HG03575 (cell line): ENCODE measurements around the gene TSPAN17.

Experiments
- ATAC-seq: cut with Tn5 transposase; IDR thresholded peaks from one replicate; pipeline ENCODE4 v1.9.1; 2021; ENCODE audit not compliant: unreplicated experiment, insufficient number of reproducible peaks, low FRiP score; ENCODE audit errors: extremely low read depth

Gene TSPAN17

GRCh38 chr5:176654856-176655255 is 7.6 kb downstream of the TSPAN17 start:
- ATAC-seq: no peak

GRCh38 chr5:176656467-176656990 is 9.2 kb downstream of the TSPAN17 start:
- no peak for ATAC-seq

GRCh38 chr5:176658007-176658599 is 10.8 kb downstream of the TSPAN17 start:
- no peak for ATAC-seq

GRCh38 chr5:176658817-176659511 is 11.7 kb downstream of the TSPAN17 start:
- ATAC-seq: no peak

- ATAC-seq: no peak
Observed at GRCh38 chr5:176659512-176659839, 12.2 kb downstream of the TSPAN17 start.

- no peak for ATAC-seq
Observed at GRCh38 chr5:176659860-176660461, 12.7 kb downstream of the TSPAN17 start.

- no peak for ATAC-seq
Observed at GRCh38 chr5:176660530-176660859, 13.2 kb downstream of the TSPAN17 start.

- no peak for ATAC-seq
Observed at GRCh38 chr5:176660860-176661641, 13.8 kb downstream of the TSPAN17 start.

GRCh38 chr5:176661676-176662075 is 14.4 kb downstream of the TSPAN17 start:
- no peak for ATAC-seq

GRCh38 chr5:176662371-176663333 is 15.4 kb downstream of the TSPAN17 start:
- no peak for ATAC-seq

GRCh38 chr5:176663566-176663965 is 16.3 kb downstream of the TSPAN17 start:
- ATAC-seq: no peak

- ATAC-seq: no peak
Observed at GRCh38 chr5:176664479-176664878, 17.2 kb downstream of the TSPAN17 start.

GRCh38 chr5:176664886-176665285 is 17.6 kb downstream of the TSPAN17 start:
- ATAC-seq: no peak

- no peak for ATAC-seq
Observed at GRCh38 chr5:176665517-176665916, 18.2 kb downstream of the TSPAN17 start.

- ATAC-seq: no peak
Observed at GRCh38 chr5:176667637-176668036, 20.4 kb downstream of the TSPAN17 start.

- ATAC-seq: no peak
Observed at GRCh38 chr5:176670449-176670848, 23.2 kb downstream of the TSPAN17 start.

GRCh38 chr5:176671399-176671798 is 24.1 kb downstream of the TSPAN17 start:
- ATAC-seq: no peak

GRCh38 chr5:176671890-176672747 is 24.8 kb downstream of the TSPAN17 start:
- ATAC-seq: no peak
